IgD-negative memory B cell (primary cell): Measurements from ENCODE around the gene GPBP1L1. TPM values are rescaled to one million over a fixed set of nuclear protein-coding genes. Genes with fewer than 3 reads are reported as not detected.

Experiments used
- polyA plus RNA-seq: library from polyadenylated mRNA; unstranded; fragments of 300-500 nt; fragmentation: Illumina TruSeq; gene quantifications from one replicate; pipeline ENCODE4 v1.2.3, GENCODE V29; 2021

Gene GPBP1L1
- polyA plus RNA-seq, 1 donor from 2014 or later: 83.4 TPM

Other genes starting within 250 kb of the GPBP1L1 start
- 19.2 TPM for gene TESK2, start 195.4 kb downstream of the GPBP1L1 start, polyA plus RNA-seq
- 5.2 TPM for gene CCDC163, start 186.5 kb downstream of the GPBP1L1 start, polyA plus RNA-seq
- gene MMACHC, start 186.2 kb downstream of the GPBP1L1 start, polyA plus RNA-seq: 1.5 TPM
- gene PRDX1, start 164.6 kb downstream of the GPBP1L1 start, polyA plus RNA-seq: 264 TPM
- 117 TPM for gene AKR1A1, start 135.7 kb downstream of the GPBP1L1 start, polyA plus RNA-seq
- gene NASP, start 102.5 kb downstream of the GPBP1L1 start, polyA plus RNA-seq: 116 TPM
- gene CCDC17, start 62.5 kb downstream of the GPBP1L1 start, polyA plus RNA-seq: 0.60 TPM
- gene TMEM69, start 1.6 kb upstream of the GPBP1L1 start, polyA plus RNA-seq: 43.8 TPM
- 11.0 TPM for gene IPP, start 64.1 kb upstream of the GPBP1L1 start, polyA plus RNA-seq
- gene MAST2, start 117.1 kb upstream of the GPBP1L1 start, polyA plus RNA-seq: 3.1 TPM